Fibroblast of lung (primary cell): ENCODE results near the gene ARFGAP2.

Experiments
- EZH2 ChIP-seq: IDR thresholded peaks from 2 replicates; pipeline ENCODE4 v1.5.1; 2012; ENCODE audit warnings: low read length, control low read depth, mild to moderate bottlenecking; ENCODE audit errors: missing control alignments
- TF ChIP-seq, protein P1 (sequence below), 2 donors: IDR thresholded peaks in 1 of 2; conservative IDR thresholded peaks in 1 of 2; 1 replicate in 1 of 2; 2 replicates in 1 of 2; pipeline ENCODE4 v1.5.1; 2011 to 2012; ENCODE audit warnings: low read length in 2 of 2, control low read depth in 1 of 2, inconsistent platforms in 1 of 2, low read depth in 1 of 2, mild to moderate bottlenecking in 1 of 2

DNA sequence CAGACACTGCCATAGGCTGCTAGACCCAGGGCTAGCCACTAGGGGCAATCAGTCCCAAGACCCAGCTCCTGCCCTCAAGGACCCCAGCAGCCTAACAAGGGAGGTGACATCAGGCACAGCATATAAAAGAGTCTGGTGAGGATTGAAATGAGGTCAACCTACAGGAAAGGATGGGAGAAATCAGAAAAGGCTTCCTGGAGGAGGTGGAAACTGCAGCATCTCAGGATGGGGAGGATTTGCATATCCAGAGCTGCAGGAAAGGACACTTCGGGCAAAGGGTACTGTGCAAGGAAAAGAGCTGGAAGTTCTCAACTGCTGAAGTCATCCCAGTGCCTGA lies 2.9 kb upstream of the ARFGAP2 start:
- TF ChIP-seq, protein P1, sequence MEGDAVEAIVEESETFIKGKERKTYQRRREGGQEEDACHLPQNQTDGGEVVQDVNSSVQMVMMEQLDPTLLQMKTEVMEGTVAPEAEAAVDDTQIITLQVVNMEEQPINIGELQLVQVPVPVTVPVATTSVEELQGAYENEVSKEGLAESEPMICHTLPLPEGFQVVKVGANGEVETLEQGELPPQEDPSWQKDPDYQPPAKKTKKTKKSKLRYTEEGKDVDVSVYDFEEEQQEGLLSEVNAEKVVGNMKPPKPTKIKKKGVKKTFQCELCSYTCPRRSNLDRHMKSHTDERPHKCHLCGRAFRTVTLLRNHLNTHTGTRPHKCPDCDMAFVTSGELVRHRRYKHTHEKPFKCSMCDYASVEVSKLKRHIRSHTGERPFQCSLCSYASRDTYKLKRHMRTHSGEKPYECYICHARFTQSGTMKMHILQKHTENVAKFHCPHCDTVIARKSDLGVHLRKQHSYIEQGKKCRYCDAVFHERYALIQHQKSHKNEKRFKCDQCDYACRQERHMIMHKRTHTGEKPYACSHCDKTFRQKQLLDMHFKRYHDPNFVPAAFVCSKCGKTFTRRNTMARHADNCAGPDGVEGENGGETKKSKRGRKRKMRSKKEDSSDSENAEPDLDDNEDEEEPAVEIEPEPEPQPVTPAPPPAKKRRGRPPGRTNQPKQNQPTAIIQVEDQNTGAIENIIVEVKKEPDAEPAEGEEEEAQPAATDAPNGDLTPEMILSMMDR (conservative IDR thresholded peaks at IDR 0.05 in 1 of 2, IDR thresholded peaks at IDR 0.05 in 1 of 2; ENCODE audit: low read depth in 1 of 2, low read length in 2 of 2): peak; percentile 53 to 70
- no peak for TF ChIP-seq EZH2
